HEK293 (cell line): ENCODE measurements around the gene KDM4B.

Experiments used
- TCF7L2 ChIP-seq: IDR thresholded peaks from 2 replicates; pipeline ENCODE4 v1.6.1; 2011; ENCODE audit warnings: low read depth, mild to moderate bottlenecking, inconsistent platforms, low read length, moderate library complexity, borderline replicate concordance
- ZNF274 ChIP-seq, 2 experiments: fragments of 200-500 bp in 1 of 2; fragments of 450-650 bp in 1 of 2; sonication (Bioruptor generic) in 1 of 2; formaldehyde crosslinking in 1 of 2; IDR thresholded peaks; 2 replicates each; pipeline versions ENCODE4 v1.5.1 to v1.6.1; 2014 to 2016; ENCODE audit warnings: borderline replicate concordance in 1 of 2, inconsistent platforms in 1 of 2, low read length in 1 of 2, missing biosample characterization in 1 of 2, missing genetic modification characterization in 1 of 2
- ZNF473 ChIP-seq: fragments of 450-650 bp; formaldehyde crosslinking; IDR thresholded peaks from 2 replicates; pipeline ENCODE4 v1.5.1; 2017; ENCODE audit warnings: missing biosample characterization, missing genetic modification characterization
- TF ChIP-seq, protein P1 (sequence below): fragments of 450-650 bp; formaldehyde crosslinking; IDR thresholded peaks from 2 replicates; pipeline ENCODE4 v1.5.1; 2016; ENCODE audit warnings: missing biosample characterization, missing genetic modification characterization
- TF ChIP-seq, protein P2 (sequence below): fragments of 450-650 bp; formaldehyde crosslinking; IDR thresholded peaks from 2 replicates; pipeline ENCODE4 v1.5.1; 2016; ENCODE audit warnings: missing biosample characterization, missing genetic modification characterization

- TF ChIP-seq TCF7L2: no peak
- TF ChIP-seq, protein P1, sequence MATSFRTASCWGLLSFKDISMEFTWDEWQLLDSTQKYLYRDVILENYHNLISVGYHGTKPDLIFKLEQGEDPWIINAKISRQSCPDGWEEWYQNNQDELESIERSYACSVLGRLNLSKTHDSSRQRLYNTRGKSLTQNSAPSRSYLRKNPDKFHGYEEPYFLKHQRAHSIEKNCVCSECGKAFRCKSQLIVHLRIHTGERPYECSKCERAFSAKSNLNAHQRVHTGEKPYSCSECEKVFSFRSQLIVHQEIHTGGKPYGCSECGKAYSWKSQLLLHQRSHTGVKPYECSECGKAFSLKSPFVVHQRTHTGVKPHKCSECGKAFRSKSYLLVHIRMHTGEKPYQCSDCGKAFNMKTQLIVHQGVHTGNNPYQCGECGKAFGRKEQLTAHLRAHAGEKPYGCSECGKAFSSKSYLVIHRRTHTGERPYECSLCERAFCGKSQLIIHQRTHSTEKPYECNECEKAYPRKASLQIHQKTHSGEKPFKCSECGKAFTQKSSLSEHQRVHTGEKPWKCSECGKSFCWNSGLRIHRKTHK (tag by site-specific recombination): no peak
- TF ChIP-seq, protein P2, sequence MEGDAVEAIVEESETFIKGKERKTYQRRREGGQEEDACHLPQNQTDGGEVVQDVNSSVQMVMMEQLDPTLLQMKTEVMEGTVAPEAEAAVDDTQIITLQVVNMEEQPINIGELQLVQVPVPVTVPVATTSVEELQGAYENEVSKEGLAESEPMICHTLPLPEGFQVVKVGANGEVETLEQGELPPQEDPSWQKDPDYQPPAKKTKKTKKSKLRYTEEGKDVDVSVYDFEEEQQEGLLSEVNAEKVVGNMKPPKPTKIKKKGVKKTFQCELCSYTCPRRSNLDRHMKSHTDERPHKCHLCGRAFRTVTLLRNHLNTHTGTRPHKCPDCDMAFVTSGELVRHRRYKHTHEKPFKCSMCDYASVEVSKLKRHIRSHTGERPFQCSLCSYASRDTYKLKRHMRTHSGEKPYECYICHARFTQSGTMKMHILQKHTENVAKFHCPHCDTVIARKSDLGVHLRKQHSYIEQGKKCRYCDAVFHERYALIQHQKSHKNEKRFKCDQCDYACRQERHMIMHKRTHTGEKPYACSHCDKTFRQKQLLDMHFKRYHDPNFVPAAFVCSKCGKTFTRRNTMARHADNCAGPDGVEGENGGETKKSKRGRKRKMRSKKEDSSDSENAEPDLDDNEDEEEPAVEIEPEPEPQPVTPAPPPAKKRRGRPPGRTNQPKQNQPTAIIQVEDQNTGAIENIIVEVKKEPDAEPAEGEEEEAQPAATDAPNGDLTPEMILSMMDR (tag by site-specific recombination): no peak
- no peak for TF ChIP-seq ZNF274 (IDR thresholded peaks at IDR 0.05; ENCODE audit: low read length)
- no peak for TF ChIP-seq ZNF274 (tag by site-specific recombination; IDR thresholded peaks at IDR 0.05; ENCODE audit: borderline replicate concordance)
- TF ChIP-seq ZNF473 (tag by site-specific recombination): no peak
These were observed 149.1 kb downstream of the KDM4B start for GRCh38 chr19:5118026-5118425.
